ENCODE data around the gene PTH2R.

PTH2R gene, protein sequence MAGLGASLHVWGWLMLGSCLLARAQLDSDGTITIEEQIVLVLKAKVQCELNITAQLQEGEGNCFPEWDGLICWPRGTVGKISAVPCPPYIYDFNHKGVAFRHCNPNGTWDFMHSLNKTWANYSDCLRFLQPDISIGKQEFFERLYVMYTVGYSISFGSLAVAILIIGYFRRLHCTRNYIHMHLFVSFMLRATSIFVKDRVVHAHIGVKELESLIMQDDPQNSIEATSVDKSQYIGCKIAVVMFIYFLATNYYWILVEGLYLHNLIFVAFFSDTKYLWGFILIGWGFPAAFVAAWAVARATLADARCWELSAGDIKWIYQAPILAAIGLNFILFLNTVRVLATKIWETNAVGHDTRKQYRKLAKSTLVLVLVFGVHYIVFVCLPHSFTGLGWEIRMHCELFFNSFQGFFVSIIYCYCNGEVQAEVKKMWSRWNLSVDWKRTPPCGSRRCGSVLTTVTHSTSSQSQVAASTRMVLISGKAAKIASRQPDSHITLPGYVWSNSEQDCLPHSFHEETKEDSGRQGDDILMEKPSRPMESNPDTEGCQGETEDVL

DNA sequence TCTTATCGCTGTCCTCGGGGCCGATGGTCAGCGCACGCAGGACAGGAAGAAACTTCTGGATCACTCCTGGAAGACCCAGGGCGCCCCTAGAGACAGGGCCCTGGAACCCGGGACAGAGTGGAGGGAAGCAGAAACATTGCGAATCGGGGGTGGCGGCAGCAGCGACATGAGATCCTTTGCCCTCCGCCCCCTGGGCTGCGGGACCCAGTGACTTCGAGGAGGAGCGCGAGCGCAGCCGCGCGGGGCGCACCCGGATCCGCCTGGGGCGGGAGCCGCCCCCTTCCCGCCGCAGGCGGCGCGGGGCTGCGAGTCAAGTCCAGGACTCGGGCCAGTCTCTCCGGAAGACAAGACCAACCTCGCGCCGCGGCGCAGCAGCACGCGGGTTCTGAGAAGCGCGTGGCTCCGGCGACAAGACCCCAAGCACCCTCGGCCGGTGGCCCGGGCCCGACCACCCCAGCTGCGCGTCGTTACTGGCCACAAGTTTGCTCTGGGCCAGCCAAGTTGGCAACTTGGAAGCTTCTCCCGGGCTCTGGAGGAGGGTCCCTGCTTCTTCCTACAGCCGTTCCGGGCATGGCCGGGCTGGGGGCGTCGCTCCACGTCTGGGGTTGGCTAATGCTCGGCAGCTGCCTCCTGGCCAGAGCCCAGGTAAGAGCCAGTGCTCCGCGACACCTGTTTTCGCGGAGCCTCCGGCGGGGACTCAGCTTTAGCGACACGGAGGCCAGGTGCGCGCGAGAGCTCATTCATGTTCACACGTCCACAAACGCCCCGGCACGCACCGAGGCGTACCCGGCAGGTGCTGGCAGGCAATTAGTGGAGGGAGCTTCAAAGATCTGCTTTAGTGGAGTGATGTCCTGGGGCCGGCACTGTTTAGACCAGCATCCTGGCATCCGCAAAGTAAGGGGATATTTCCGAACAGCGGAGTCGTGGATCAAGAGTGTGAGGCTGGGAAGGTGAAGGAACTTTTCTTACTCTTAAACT, at the start of gene PTH2R:
Gene PTH2R, plus strand, starts transcription at position 319 of the 978 bp plus-strand sequence. Its CDS starts 252 bp downstream, at position 571.
- Mint-ChIP-seq H3K4me1 (peaks cover 10% of the 10 kb centered on the region), H3K9me3 (no peaks in the 10 kb centered on the region), H3K27ac (no peak within 1 kb of the TSS), H3K4me3 (peak within 1 kb of the TSS; percentile 36 to 50), H3K27me3 (peaks cover 64% of the 10 kb centered on the region)
- DNase-seq, result no peak
- peak; percentile 62 for ATAC-seq

DNA sequence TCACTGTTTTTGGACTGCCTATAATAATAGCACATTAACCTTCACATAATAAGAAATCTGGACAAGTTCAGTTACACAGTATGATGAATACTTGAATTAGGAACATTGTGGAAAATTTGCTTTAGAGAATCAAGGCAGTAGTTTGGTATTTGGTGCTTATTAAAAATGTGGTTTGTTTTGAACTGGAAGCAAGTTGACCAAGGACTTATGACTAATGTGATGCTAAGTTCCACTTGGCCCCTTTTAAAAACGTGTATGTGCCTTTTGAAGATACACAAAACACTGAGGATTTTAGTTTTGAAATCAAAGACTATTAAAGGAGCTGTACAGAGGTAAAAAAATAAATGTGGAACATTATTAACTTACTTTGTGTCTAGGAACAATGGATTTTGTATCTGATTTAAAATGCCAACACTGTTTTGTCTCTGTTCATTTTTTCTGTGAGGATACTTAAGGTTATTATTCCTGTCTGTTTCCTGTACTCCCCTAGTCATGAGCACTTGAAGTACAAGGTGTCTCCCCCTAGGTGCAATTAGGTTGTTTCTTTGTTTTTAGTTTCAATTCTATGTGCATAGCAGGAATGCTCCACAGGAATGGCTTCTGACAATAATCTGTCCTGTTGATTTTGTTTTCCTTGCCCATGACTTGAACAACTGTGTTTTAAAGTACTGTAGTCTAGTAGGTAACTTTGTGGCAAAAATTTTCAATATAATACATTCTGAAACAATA, 49.6 kb upstream of the PTH2R start:
- Mint-ChIP-seq H3K9me3 (peaks cover 0 to 5% of the 10 kb centered on the region in 2 donors), H3K4me3 (no peak overlapping the region), H3K27me3 (no peaks in the 10 kb centered on the region), H3K27ac (peak overlapping the region in 1 of 2 donors; percentile 9), H3K4me1 (peaks cover 4% of the 10 kb centered on the region)
- no peak for DNase-seq
- no peak for ATAC-seq

DNA sequence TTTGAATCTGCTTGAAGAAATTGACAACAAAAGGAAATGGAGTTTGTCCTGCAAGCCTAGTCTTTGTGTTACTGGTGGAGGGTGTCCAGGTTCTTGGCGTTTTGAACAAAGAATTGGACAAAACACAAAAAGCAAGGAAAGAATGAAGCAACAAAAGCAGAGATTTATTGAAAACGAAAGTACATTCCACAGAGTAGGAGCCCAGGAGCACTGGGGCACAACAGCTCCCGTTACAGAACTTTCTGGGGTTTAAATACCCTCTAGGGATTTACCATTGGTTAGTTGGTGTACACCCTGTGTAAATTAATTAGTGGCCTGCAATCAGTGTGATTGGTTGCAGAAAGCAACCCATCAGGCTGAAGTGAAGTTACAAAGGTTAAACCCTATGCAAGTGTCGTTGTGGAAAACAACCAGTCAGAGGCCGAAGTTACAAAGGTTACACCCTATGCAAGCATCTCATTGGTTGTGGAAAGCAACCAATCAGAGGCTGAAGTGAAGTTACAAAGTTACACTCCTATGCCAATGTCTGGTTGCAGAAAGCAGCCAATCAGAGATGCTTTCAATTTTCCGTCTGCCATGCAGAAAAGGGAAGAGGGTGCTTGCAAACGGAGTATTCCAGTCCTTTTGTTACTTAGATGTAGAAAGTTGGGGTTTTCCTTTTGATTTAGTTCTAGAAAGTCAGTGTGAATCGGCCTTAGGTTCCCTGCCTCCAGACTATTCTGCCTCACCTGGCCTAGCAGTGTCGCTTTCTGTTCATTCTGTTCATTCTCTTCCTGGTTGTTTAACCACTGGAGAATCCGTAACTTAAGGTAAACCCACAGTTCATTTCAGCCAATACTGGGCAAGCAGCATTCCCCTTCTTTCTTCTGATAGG, 47.6 kb upstream of the PTH2R start:
- Mint-ChIP-seq H3K27me3 (no peaks in the 10 kb centered on the region), H3K4me3 (no peak overlapping the region), H3K9me3 (peaks cover 0 to 5% of the 10 kb centered on the region in 2 donors), H3K4me1 (peaks cover 10% of the 10 kb centered on the region), H3K27ac (no peak overlapping the region)
- ATAC-seq, result no peak
- no peak for DNase-seq

DNA sequence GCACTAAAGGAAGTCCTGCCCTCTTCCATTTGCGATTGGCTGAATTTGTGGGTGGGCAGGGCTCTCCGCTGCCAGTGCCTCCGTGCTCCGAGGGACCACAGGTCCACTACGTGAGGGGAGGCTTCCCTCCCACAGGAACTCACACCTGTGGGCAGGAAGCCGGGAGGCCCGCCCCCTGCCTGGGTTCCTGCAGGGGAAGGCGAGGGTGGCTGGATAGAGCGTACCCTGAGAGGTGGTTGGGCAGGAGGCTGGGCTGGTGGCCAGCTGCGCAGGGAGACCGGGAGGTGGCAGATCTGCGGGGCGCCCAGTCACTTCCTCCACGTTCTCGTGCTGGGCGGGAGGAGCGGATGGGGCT, 47.0 kb upstream of the PTH2R start:
- Mint-ChIP-seq H3K4me1 (peaks cover 10% of the 10 kb centered on the region), H3K27me3 (no peaks in the 10 kb centered on the region), H3K27ac (no peak overlapping the region), H3K4me3 (peak overlapping the region in 1 of 2 donors; percentile 47), H3K9me3 (peaks cover 0 to 5% of the 10 kb centered on the region in 2 donors)
- ATAC-seq (peak; percentile 71), DNase-seq (no peak)

DNA sequence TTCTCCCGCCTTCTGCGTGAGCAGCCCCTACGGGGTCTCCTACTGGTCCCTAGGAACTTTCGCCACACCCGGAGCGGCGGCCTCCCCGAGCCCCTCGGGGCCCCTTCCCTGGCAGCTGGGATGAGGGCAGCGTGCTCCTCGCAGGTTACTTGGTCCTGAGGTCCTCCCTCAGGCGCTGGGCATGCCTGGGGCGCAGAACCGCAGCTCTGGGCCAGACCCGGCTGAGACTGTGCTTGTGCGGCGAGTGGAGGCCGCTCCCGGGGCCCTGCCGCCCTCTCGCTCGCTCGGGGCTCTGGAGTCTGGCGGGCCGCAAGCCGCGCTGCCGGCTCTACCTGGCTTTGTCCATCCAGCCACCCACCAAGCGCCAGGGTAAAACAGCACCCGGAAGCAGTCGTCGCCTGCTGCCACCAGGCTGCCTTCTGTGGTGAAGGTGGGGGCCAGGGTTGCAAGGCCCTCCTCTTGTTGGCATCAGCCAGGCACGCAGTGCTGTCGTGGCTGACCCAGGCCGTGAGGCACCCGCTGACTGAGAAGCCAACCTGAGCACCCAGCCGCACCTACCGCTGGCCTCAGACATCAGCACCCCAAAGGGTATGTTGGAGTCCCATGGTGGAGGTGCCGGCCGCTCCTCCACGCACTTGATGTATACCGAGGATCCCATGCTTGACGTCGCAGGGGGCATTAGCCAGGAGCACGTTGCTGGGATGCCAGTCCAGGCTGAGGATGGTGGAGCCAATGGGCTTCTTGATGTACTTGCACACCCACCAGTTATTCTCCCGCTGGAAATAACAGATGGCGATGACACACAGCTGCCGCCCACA, 46.1 kb upstream of the PTH2R start:
- Mint-ChIP-seq H3K4me1 (peaks cover 10% of the 10 kb centered on the region), H3K27me3 (no peaks in the 10 kb centered on the region), H3K27ac (no peak overlapping the region), H3K4me3 (no peak overlapping the region), H3K9me3 (peaks cover 6 to 11% of the 10 kb centered on the region in 2 donors)
- DNase-seq (no peak), ATAC-seq (peak; percentile 35)

DNA sequence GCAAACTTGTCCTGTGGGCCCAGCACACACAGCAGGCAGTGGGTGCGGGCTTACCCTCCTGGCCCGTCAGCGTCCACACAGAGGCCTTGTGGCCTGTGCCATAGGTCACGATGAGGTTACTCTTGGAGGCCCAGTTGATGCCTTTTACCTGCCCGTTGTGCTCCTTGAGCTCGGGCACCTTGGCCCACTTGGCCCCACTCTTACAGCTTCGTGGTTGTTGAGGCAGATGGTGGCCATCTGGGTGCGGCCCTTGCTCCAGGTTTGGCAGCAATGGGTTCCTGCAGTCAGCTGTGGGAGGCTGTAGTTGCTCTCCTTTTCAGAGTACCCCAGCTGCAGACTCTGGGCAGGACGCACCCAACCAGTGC, 45.5 kb upstream of the PTH2R start:
- ATAC-seq, result peak; percentile 16
- H3K27ac Mint-ChIP-seq, result no peak overlapping the region

DNA sequence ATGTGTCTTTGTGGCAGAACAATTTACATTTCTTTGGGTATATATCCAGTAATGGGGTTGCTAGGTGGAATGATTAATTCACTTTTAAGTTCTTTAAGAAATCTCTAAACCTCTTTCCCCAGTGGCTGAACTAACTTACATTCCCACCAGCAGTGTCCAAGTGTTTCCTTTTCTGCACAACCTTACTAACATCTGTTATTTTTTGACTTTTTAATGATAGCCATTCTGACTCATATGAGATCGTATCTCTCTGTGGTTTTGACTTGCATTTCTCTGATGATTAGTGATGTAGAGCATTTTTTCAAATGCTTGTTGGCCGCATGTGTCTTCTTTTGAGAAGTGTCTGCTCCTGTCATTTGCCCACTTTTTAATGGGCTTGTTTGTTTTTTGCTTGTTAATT, 43.1 kb upstream of the PTH2R start:
- peaks cover 11% of the 10 kb centered on the region in 2 donors for H3K9me3 Mint-ChIP-seq
- peak; percentile 41 for ATAC-seq
- H3K4me3 Mint-ChIP-seq, result no peak overlapping the region

More for the DNA sequence above, 45.5 kb upstream of the PTH2R start:
- H3K4me1 Mint-ChIP-seq, result peaks cover 10% of the 10 kb centered on the region
- no peak for DNase-seq
- H3K27me3 Mint-ChIP-seq, result no peaks in the 10 kb centered on the region
- H3K4me3 Mint-ChIP-seq, result no peak overlapping the region
- H3K9me3 Mint-ChIP-seq, result peaks cover 7 to 11% of the 10 kb centered on the region in 2 donors

DNA sequence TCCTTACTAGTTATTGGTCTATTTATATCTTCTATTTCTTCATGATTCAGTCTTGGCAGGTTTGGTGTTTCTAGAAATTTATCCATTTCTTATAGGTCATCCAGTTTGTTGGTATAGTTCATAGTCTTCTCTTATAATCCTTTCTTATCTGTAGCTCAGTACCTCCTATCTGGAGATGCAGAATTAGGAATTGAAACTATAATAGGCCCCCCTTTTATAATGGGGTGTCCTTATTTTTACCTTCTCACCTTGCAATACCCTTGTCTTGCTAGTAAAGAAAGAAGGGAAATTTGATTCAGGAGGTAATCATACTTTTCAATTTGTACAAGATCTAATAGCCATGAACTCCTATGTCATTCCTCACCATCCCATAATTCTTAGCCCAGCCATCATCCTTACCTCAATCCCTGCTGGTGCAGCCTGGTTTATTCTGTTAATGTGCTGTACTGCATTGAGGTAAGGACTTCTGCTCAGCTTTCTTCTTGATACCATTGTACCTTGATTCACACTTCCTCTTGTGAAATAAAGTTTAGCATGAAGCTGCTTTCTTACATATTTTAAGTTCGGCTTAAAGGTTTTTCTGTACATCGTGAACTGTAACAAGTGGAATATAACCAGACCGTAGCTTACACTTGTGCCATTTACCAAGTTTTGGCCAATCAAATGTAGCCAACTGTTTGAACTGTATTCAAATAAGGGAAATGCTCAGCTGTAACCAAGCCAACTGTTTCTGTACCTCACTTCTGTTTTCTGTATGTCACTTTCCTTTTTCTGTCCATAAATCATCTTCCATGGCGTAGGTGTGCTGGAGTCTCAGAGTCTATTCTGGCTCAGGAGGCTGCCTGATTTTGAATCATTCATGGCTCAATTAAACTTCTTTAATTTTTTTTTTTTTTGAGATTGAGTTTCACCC, 40.1 kb upstream of the PTH2R start:
- Mint-ChIP-seq H3K27me3 (no peaks in the 10 kb centered on the region), H3K4me1 (peaks cover 6% of the 10 kb centered on the region), H3K9me3 (peaks cover 6 to 11% of the 10 kb centered on the region in 2 donors), H3K4me3 (no peak overlapping the region), H3K27ac (no peak overlapping the region)
- no peak for DNase-seq
- no peak for ATAC-seq

More for the DNA sequence above, 43.1 kb upstream of the PTH2R start:
- Mint-ChIP-seq H3K27ac (peak overlapping the region in 1 of 2 donors; percentile 22), H3K27me3 (no peaks in the 10 kb centered on the region), H3K4me1 (peaks cover 10% of the 10 kb centered on the region)
- no peak for DNase-seq

DNA sequence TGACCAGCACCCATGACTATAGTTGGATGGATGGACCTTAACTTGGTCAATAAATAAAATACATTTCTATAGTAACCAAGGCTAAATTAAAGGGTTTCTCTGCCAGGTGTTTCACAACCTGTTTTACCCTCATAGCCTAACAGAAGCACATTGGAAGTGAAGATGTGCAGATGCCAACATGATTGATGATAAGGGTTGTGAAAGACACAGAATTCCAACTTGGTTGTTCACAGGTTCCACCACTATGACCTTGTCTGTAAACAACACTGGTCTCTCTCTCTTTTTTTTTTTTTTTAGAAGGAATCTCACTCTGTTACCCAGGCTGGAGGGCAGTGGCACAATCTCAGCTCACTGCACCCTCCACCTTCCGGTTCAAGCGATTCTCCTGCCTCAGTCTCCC, 37.5 kb upstream of the PTH2R start:
- no peak for DNase-seq
- H3K27me3 Mint-ChIP-seq, result no peaks in the 10 kb centered on the region
- ATAC-seq, result no peak
- H3K4me3 Mint-ChIP-seq, result no peak overlapping the region
- no peak overlapping the region for H3K27ac Mint-ChIP-seq
- peaks cover 6 to 11% of the 10 kb centered on the region in 2 donors for H3K9me3 Mint-ChIP-seq
- no peaks in the 10 kb centered on the region for H3K4me1 Mint-ChIP-seq

DNA sequence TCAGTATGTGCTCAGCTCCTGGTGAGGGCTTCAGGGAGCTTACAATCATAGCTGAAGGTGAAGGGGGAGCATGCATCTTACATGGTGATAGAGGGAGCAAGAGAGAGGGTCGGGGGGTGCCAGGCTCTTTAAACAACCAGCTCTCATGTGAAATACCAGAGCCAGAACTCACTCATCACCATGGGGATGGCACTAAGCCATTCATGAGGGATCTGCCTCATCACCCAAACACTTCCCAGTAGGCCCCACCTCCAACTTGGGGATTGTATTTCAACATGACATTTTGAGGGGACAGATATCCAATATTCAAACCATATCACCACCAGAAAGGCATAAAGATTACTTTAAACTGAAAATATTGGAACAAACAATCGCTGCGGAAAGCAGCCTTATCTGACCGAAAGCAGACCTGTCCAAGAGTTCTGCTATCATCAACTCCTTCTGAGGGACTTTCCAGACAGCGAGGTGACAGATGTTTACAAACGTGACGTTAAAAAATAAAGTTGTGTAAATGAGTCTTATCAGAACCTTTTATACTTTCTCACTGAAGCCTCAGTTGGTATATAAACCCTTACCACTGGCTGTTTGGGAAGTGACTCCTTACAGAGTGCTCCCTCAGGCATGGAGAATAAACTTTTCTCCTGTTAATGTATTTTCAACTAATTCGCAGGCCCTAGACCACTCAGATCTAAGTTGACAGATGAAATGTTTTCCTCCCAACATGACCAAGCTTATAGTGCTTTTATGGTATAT, 35.5 kb upstream of the PTH2R start:
- Mint-ChIP-seq H3K4me1 (no peaks in the 10 kb centered on the region), H3K27me3 (no peaks in the 10 kb centered on the region), H3K27ac (no peak overlapping the region), H3K4me3 (no peak overlapping the region), H3K9me3 (peaks cover 0 to 3% of the 10 kb centered on the region in 2 donors)
- no peak for ATAC-seq
- DNase-seq, result no peak

DNA sequence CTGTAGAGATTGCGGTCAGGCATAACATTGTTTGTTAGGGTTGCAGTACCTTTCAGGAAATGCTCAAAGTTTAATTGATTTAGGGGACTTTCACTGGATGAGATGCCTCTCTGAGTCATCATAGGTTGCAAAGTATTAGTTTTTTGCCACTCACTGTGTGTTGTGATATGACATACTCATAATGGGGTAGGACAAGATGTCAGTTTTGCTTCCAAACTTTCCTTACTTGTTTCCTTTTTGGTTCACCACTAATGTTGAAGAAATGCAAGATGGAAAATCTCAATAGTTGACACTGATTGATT, 35.0 kb upstream of the PTH2R start:
- no peaks in the 10 kb centered on the region for H3K4me1 Mint-ChIP-seq
- H3K27me3 Mint-ChIP-seq, result no peaks in the 10 kb centered on the region
- H3K4me3 Mint-ChIP-seq, result no peak overlapping the region
- H3K27ac Mint-ChIP-seq, result no peak overlapping the region
- DNase-seq (no peak), ATAC-seq (no peak)
- no peaks in the 10 kb centered on the region for H3K9me3 Mint-ChIP-seq

DNA sequence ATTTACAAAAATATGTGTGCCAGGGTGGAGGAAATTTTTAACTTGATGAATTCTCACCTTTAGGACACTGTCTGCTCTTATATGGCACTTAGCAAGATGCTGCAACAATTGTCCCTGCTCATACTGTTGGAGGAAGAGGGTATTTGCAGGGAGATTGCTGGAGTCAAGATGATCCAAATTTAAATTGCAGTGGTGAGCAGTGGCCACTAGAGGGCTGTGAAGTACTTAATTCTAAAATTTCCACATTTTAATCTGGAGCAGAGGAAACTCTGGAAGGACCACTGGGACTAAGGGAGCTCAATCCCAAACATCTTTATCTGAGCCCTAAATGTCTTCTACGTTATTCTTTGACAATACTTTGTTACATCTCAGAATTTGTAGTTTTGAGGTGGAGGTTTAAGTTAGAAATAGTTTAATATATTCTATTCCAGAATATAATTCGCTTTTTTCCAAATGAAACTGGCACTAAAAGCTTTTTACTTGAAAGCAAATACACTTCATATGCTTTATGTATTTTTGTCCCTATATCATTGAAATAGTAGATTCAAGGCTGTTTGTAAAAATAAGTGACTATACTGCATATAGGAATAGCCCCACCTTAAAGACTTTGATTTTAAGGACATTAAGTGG, 33.0 kb upstream of the PTH2R start:
- Mint-ChIP-seq H3K27me3 (no peaks in the 10 kb centered on the region), H3K4me1 (no peaks in the 10 kb centered on the region), H3K4me3 (no peak overlapping the region), H3K9me3 (no peaks in the 10 kb centered on the region), H3K27ac (no peak overlapping the region)
- no peak for ATAC-seq
- DNase-seq, result no peak
